WERI-Rb-1 (cell line): Measurements from ENCODE around the gene SH3RF2.

ENCODE experiments used
- DNase-seq: peaks from one replicate; pipeline ENCODE4 v3.0.0-alpha.2; 2020
- H3K27ac ChIP-seq: fragments of 250-450 bp; sonication (Bioruptor Pico); 2 replicates; pipeline ENCODE4 v1.5.1; 2020; ENCODE audit warnings: mild to moderate bottlenecking, moderate library complexity
- H3K27me3 ChIP-seq: fragments of 250-450 bp; sonication (Bioruptor Pico); 2 replicates; pipeline ENCODE4 v1.5.1; 2021; ENCODE audit warnings: mild to moderate bottlenecking, low read depth, moderate library complexity; ENCODE audit not compliant: insufficient read depth, severe bottlenecking
- H3K36me3 ChIP-seq: fragments of 250-450 bp; sonication (Bioruptor Pico); 2 replicates; pipeline ENCODE4 v1.5.1; 2020; ENCODE audit warnings: mild to moderate bottlenecking, moderate library complexity
- H3K4me3 ChIP-seq: 2 replicates; pipeline ENCODE4 v1.5.1; 2011; ENCODE audit warnings: low read depth, mild to moderate bottlenecking, control low read depth, low read length
- H3K9me3 ChIP-seq: fragments of 250-450 bp; sonication (Bioruptor Pico); 2 replicates; pipeline ENCODE4 v1.5.1; 2021; ENCODE audit warnings: mild to moderate bottlenecking, moderate library complexity; ENCODE audit not compliant: severe bottlenecking
- TF ChIP-seq, protein P1 (sequence below): IDR thresholded peaks from 2 replicates; pipeline ENCODE4 v1.5.1; 2011; ENCODE audit warnings: low read depth, mild to moderate bottlenecking, control low read depth, inconsistent platforms, low read length

The SH3RF2 gene

DNA sequence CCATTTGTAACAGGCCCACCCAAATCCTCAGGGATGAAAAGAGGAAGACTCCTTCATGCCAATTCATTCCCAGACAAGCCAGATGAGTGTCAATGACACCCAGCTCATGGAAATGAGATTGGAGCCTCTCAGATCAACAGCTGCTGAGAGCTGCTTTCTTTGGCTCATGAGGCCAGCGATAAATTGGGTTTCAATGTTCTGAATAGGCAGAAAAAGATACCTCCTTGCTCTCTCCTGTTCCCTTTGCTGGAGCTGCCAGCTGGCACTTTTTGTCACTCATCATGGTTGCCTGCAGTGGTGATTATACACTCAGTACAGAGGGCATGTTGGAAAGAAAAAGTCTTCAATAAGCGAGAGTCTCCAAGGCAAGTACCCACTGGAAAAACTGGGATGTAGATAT, 47.1 kb downstream of the SH3RF2 start:
- no peaks in the 10 kb centered on the region for H3K27me3 ChIP-seq
- no peak overlapping the region for H3K27ac ChIP-seq
- H3K36me3 ChIP-seq, result no peaks in the 10 kb centered on the region
- TF ChIP-seq, protein P1, sequence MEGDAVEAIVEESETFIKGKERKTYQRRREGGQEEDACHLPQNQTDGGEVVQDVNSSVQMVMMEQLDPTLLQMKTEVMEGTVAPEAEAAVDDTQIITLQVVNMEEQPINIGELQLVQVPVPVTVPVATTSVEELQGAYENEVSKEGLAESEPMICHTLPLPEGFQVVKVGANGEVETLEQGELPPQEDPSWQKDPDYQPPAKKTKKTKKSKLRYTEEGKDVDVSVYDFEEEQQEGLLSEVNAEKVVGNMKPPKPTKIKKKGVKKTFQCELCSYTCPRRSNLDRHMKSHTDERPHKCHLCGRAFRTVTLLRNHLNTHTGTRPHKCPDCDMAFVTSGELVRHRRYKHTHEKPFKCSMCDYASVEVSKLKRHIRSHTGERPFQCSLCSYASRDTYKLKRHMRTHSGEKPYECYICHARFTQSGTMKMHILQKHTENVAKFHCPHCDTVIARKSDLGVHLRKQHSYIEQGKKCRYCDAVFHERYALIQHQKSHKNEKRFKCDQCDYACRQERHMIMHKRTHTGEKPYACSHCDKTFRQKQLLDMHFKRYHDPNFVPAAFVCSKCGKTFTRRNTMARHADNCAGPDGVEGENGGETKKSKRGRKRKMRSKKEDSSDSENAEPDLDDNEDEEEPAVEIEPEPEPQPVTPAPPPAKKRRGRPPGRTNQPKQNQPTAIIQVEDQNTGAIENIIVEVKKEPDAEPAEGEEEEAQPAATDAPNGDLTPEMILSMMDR, result no peak
- H3K9me3 ChIP-seq, result no peaks in the 10 kb centered on the region
- no peak for DNase-seq
- no peak overlapping the region for H3K4me3 ChIP-seq

DNA sequence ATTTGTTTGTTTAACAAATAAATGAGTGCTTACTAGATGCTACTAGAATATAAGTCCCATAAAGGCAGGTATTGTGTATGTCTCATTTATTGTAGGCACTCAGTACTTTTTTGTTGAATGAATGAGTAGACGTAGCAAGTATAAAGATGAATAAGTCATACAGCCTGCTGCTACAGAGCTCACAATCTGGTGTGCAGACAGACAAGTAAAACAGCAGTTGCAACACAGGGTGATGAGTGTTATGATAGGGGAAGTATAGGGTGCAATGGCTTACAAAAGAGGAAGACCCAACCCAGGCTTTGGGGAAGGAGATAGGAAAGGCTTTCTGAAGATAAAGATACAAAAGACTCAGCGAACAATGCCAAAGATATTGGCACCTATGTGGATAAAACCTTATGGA, 47.7 kb downstream of the SH3RF2 start:
- H3K27ac ChIP-seq, result no peak overlapping the region

DNA sequence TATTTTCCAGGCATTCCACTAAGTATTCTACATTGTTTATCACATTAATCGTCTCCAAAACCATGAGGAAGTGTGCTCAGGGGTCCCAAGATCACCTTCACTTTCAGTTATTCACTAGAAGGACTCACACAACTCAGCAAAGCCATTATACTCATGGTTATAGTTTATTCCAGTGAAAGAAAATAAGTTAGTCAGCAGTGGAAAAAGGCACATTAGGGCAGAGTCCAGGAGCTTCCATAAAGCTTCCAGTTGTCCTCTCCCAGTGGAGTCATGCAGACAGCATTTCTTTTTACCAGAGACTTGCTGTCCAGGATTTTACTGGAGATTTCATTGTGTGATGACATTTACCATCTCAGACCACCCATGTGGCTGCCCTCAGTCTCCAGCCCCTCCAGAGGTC, 51.5 kb downstream of the SH3RF2 start:
- TF ChIP-seq, protein P1, result no peak
- H3K27ac ChIP-seq, result no peak overlapping the region
- no peak for DNase-seq
- H3K4me3 ChIP-seq, result no peak overlapping the region
- H3K27me3 ChIP-seq, result no peaks in the 10 kb centered on the region
- no peaks in the 10 kb centered on the region for H3K36me3 ChIP-seq
- H3K9me3 ChIP-seq, result no peaks in the 10 kb centered on the region

More for the DNA sequence above, 47.7 kb downstream of the SH3RF2 start:
- Histone ChIP-seq H3K36me3 (no peaks in the 10 kb centered on the region), H3K4me3 (no peak overlapping the region), H3K27me3 (no peaks in the 10 kb centered on the region), H3K9me3 (no peaks in the 10 kb centered on the region)
- TF ChIP-seq, protein P1, result no peak
- DNase-seq, result no peak

DNA sequence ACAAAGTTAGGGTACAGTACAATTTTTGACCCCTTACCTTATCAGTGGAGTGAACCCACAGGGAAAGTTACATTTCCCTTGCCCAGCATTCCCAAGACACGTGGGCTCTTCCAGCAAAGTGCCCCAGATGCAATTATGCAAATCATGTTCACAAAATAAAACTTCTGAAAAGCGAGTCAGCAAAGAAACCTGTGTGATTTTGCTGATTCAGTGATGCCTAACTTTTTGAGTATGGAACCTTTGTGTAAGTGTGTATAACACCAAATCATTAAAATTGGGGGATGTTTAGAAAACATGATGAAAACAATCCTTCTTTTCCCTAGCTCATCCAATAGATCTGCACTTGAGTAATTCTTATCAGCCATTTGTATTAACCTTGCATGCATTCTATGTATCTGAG, 52.6 kb downstream of the SH3RF2 start:
- peaks cover 9% of the 10 kb centered on the region for H3K9me3 ChIP-seq
- H3K36me3 ChIP-seq, result no peaks in the 10 kb centered on the region
- no peak overlapping the region for H3K27ac ChIP-seq
- no peak overlapping the region for H3K4me3 ChIP-seq
- DNase-seq, result no peak
- TF ChIP-seq, protein P1, result no peak
- H3K27me3 ChIP-seq, result no peaks in the 10 kb centered on the region

DNA sequence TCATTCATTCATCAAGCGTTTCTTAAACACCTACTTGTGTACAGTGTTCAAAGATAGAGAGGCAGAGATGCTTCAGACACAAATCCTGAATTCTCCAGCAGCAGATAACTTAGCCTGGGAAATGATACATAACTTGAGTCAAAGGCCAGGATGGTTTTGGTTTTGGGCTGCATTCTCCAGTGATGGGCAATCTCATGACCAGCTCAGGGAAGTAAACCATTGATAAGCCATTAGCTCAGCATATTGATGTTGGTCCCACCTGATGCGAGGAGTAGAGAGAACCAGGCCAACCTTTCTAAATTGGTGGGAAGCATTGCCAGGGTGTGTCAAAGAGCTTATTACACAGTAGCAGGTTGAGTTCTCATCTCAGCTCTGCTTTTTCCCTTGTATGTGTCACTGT, 53.0 kb downstream of the SH3RF2 start:
- no peak for DNase-seq
- no peaks in the 10 kb centered on the region for H3K36me3 ChIP-seq

DNA sequence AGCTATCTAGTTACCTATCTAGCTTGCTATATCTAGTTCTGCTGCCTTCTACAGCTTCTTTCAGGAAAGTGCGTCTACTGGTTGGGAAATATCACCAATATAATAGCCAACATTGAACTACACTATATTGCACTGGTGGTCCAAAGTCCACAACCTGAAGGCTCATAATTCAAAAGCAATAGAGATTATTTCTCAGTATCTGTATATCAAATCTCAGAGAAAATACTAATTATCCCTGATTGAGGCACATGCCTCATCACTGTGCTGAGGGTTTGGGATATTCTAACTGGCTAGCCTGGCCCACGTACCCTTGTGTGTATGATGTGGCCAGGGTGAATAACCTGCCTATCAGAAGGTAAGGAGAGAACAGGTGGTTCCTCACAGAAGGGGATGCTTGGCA, 53.8 kb downstream of the SH3RF2 start:
- Histone ChIP-seq H3K27ac (no peak overlapping the region), H3K27me3 (no peaks in the 10 kb centered on the region), H3K4me3 (no peak overlapping the region), H3K9me3 (peaks cover 9% of the 10 kb centered on the region), H3K36me3 (no peaks in the 10 kb centered on the region)
- DNase-seq, result no peak
- TF ChIP-seq, protein P1, result no peak

More for the DNA sequence above, 53.0 kb downstream of the SH3RF2 start:
- peaks cover 9% of the 10 kb centered on the region for H3K9me3 ChIP-seq
- H3K4me3 ChIP-seq, result no peak overlapping the region
- H3K27me3 ChIP-seq, result no peaks in the 10 kb centered on the region
- TF ChIP-seq, protein P1, result no peak
- no peak overlapping the region for H3K27ac ChIP-seq
